NCI-H2196 (cell line): ENCODE results near the gene LGMN.

ENCODE experiments used
- DNase-seq: peaks from one replicate; lab custom pipeline; 2025; ENCODE audit not compliant: unreplicated experiment; lab: John Stamatoyannopoulos, UW

LGMN gene

GRCh38 chr14:92728759-92729364 is 19.6 kb downstream of the LGMN start:
- DNase-seq: peak; percentile 57

DNA sequence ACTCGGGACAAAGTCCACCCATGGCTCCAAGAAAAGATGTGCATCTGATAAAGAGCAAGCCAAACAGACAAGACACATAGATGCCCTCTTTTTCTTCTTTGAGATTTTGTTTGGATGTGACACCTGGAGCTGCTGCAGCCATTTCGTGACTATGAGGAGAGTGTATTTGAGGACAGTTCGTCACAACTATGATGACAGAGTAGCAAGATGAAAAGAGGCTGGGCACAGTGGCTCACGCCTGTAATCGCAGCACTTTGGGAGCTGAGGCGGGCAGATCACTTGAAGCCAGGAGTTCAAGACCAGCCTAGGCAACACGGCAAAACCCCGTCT is 21.5 kb downstream of the LGMN start:
- DNase-seq: no peak

DNA sequence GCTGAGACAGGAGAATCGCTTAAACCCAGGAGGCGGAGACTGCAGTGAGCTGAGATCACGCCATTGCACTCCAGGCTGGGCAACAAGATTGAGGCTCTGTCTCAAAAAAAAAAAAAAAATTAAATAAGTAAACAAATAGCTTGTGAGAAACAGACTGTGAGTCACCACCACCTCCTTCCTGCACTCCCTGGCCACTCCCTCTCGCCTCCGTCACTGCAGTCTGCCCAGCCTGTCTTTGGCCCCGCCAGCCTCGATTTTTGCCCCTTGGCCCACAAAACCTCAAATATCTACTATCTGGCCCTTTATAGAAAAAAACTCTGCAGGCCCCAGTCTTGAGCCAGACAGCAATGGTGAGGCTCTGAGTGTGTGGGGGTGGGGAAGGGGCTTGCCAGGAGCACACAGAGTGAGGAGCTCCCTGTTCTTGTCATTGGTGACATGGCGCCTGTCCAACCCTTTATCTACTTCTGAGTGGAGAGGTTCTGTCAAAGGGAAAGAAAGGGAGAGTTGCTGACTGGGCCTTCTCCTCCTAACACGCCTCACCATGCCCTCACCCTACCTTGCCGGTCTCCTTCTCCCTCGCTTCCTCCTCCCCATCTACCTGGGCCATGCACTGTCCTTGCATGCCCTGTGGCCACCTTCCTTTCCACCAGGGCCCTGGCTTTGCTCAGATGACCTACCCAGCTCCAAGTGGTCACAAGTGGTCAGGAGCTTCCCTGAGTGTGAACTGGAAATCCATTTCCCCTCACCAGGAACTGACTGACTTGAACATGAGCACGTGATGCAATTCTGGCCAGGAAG is 22.1 kb downstream of the LGMN start:
- DNase-seq: peak; percentile 33

- DNase-seq: no peak
These were observed 23.7 kb downstream of the LGMN start for GRCh38 chr14:92724516-92725340.

- peak; percentile 1 for DNase-seq
These were observed 28.5 kb downstream of the LGMN start for GRCh38 chr14:92719890-92720323.

- DNase-seq: no peak
These were observed 29.0 kb downstream of the LGMN start for GRCh38 chr14:92719421-92719820.

- no peak for DNase-seq
These were observed 29.8 kb downstream of the LGMN start for GRCh38 chr14:92718664-92719063.

GRCh38 chr14:92717571-92718042 is 30.8 kb downstream of the LGMN start:
- DNase-seq: no peak

DNA sequence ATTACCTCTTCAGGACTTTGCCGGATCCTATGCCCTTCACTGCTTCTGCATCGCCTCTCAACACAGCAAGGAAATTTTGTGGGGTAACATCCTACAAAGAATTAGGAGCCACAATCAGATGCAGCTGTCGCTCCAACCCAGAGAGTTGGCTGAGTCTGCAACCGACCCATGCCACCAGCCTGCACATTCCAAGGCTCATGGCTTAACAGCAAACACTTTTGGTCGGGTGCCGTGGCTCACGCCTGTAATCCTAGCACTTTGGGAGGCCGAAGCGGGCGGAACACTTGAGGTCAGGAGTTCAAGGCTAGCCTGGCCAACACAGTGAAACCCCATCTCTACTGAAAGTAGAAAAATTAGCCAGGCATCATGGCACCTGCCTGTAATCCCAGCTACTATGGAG is 32.3 kb downstream of the LGMN start:
- DNase-seq: no peak

DNA sequence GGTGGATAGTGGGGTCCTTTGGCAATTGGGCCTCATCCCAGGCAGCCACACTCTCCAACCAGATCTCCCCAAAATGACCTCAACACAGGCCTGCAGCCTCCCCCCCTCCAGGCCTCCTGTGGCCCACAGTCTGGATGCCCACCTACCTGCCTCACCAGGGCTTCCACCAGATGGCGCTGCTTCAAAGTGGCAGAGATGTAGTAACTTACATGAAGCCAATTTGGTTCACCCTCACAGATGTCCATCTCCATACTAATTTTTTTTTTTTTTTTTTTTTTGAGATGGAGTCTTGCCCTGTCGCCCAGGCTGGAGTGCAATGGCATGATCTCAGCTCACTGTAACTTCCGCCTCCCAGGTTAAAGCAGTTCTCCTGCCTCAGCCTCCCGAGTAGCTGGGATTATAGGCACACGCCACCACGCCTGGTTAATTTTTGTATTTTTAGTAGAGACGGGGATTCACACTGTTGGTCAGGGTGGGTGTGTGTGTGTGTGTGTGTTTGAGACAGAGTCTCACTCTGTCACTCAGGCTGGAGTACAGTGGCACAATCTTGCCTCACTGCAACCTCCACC is 33.6 kb downstream of the LGMN start:
- DNase-seq: peak; percentile 55

- no peak for DNase-seq
These were observed 35.8 kb downstream of the LGMN start for GRCh38 chr14:92712654-92713051.

- DNase-seq: no peak
These were observed 36.3 kb downstream of the LGMN start for GRCh38 chr14:92711976-92712653.

GRCh38 chr14:92710001-92710341 is 38.5 kb downstream of the LGMN start:
- DNase-seq: no peak

GRCh38 chr14:92709340-92710000 is 39.0 kb downstream of the LGMN start:
- no peak for DNase-seq

DNA sequence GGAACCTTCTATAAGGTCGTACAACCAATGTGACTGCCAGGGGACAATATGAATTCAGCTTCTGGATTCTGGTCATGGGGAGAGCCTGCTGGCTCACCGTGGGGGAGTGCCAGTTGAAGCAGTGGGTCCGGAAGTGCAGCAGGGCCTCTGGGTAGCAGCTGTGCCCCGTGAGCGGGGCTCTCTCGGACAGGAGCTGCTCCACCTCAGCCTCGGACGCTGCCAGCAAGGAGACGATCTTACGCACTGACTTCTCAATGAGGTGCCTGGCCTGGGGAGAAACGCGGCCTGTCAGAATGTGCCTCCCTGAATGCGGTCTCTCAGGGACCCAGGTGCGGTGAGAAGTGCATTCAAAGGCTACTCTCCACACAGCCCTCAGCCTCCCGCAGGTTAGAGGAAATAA is 42.0 kb downstream of the LGMN start:
- no peak for DNase-seq

DNA sequence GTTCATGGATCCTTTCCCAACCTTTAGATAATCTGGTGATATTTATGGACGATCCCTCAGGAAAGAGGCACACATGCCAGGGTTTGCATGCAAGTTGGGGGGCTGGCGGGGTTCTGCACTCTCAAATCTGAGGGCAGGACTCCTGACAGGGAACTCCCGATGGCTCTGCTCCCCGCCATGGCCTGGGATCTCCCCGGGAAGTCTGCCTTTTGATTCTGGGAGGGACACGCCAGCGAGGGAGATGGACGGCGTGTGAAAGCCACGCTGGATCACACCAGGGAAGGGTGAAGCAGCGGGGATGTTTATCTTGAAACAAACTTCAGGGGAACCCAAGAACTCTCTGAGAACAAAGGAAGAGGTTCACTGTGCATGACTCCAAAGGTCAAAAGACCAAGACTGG is 43.6 kb downstream of the LGMN start:
- no peak for DNase-seq

- DNase-seq: no peak
These were observed 44.2 kb downstream of the LGMN start for GRCh38 chr14:92704036-92704804.

DNA sequence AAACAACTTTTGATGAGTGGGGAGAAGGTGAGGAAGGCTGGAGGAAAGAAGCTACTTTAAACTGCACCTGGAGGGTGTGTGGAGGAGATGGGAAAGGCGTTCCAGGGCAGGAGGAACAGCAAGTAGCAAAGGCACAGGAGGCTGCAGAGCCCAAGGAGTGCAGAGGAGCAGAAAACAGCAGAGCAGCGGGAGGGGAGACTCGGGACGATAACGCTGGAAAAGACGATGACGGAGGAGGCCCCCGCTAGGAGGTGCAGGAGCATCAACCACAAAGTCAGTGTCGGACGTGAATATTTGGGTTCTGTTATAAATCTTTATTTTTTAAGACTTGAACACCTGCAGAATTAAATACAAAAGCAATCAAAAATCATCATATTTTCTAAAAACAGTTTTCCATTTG is 44.9 kb downstream of the LGMN start:
- no peak for DNase-seq

DNA sequence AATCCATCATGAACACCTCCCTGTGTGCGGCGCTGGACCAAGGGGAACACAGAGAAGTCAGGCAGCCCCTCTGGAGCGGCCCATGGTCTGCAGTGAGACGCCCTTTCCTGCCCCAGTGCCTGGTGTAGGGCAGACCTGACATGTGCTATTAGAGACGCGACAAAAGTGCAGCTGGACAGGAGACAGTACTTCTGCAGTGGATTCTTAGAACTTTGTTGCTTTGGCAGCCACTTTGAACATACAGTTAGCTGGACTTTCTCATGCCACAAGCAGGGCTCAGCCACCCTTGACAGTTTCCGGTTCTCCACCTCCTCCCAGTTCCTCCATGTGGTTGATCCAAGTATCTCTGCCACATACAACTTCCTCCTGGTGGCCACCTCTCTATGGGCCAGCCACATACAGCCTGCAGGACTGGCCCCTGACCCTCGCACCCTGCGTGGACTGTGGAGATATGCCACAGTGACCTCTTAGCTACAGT is 45.9 kb downstream of the LGMN start:
- no peak for DNase-seq

- no peak for DNase-seq
These were observed 46.6 kb downstream of the LGMN start for GRCh38 chr14:92701826-92702225.
